WTC11 (cell line): Measurements from ENCODE around the gene CPPED1. TPM values are rescaled to one million over a fixed set of nuclear protein-coding genes. Genes with fewer than 3 reads are reported as not detected.

Experiments
- ATAC-seq: fragments of 200-7000 bp; cut with Tn5 transposase; 2 replicates; pipeline ENCODE4 v1.10.0; 2021; ENCODE audit warnings: mild to moderate bottlenecking, moderate library complexity
- CTCF ChIA-PET: fragments of 300-600 bp; sonication (Branson Sonifier 250); formaldehyde crosslinking; loops from one replicate; lab custom pipeline; 2021; ENCODE audit warnings: antibody characterized with exemption; lab: Charles Lee
- POLR2A ChIA-PET: fragments of 350-600 bp; sonication (Branson Sonifier 250); formaldehyde crosslinking; loops from one replicate; lab custom pipeline; 2021; ENCODE audit warnings: antibody characterized with exemption; lab: Charles Lee
- DNase-seq: peaks from one replicate; pipeline ENCODE4 v3.0.0; 2021; ENCODE audit warnings: low spot score
- H3K27ac Mint-ChIP-seq: 2 replicates; pipeline ENCODE4 v1.8.0; 2021; ENCODE audit warnings: mixed read lengths
- H3K27me3 Mint-ChIP-seq: 2 replicates; pipeline ENCODE4 v1.8.0; 2021; ENCODE audit warnings: low read depth, mild to moderate bottlenecking, moderate library complexity, mixed read lengths
- H3K36me3 Mint-ChIP-seq: 2 replicates; pipeline ENCODE4 v1.8.0; 2021; ENCODE audit warnings: mixed read lengths
- H3K4me1 Mint-ChIP-seq: 2 replicates; pipeline ENCODE4 v1.8.0; 2022; ENCODE audit warnings: mixed read lengths
- H3K4me3 Mint-ChIP-seq: 2 replicates; pipeline ENCODE4 v1.8.0; 2021; ENCODE audit warnings: mild to moderate bottlenecking, moderate library complexity, mixed read lengths
- H3K9me3 Mint-ChIP-seq: 2 replicates; pipeline ENCODE4 v1.8.0; 2021; ENCODE audit warnings: mixed read lengths
- AR ChIP-seq: fragments of 250-450 bp; sonication (Bioruptor Pico); IDR thresholded peaks from 2 replicates; pipeline ENCODE4 v1.9.0; 2021; ENCODE audit warnings: mild to moderate bottlenecking
- ARID4B ChIP-seq: sonication (generic); formaldehyde crosslinking; IDR thresholded peaks from 2 replicates; pipeline ENCODE4 v1.8.0; 2023; ENCODE audit warnings: missing genetic modification reagents, mild to moderate bottlenecking, borderline replicate concordance
- E2F4 ChIP-seq: sonication (generic); formaldehyde crosslinking; IDR thresholded peaks from 2 replicates; pipeline ENCODE4 v1.8.1; 2022; ENCODE audit warnings: low read depth, mild to moderate bottlenecking, moderate library complexity, missing genetic modification reagents, borderline replicate concordance
- ESRRA ChIP-seq: sonication (generic); formaldehyde crosslinking; IDR thresholded peaks from 2 replicates; pipeline ENCODE4 v1.8.1; 2022; ENCODE audit warnings: mild to moderate bottlenecking, missing genetic modification reagents, borderline replicate concordance
- GTF2I ChIP-seq: fragments of 250-450 bp; sonication (Bioruptor Pico); conservative IDR thresholded peaks from 2 replicates; pipeline ENCODE4 v1.4.0; 2021; ENCODE audit warnings: mild to moderate bottlenecking
- HMGA2 ChIP-seq: fragments of 250-450 bp; sonication (Bioruptor Pico); IDR thresholded peaks from 2 replicates; pipeline ENCODE4 v1.4.0; 2021; ENCODE audit warnings: mild to moderate bottlenecking, moderate library complexity
- HMGXB4 ChIP-seq: sonication (generic); formaldehyde crosslinking; IDR thresholded peaks from 2 replicates; pipeline ENCODE4 v1.8.1; 2023; ENCODE audit warnings: mild to moderate bottlenecking, moderate library complexity, missing genetic modification reagents
- IRF1 ChIP-seq: sonication (generic); formaldehyde crosslinking; IDR thresholded peaks from 2 replicates; pipeline ENCODE4 v1.8.0; 2023; ENCODE audit warnings: missing genetic modification reagents
- JAZF1 ChIP-seq: fragments of 250-450 bp; sonication (Bioruptor Pico); IDR thresholded peaks from 2 replicates; pipeline ENCODE4 v1.9.0; 2021; ENCODE audit warnings: moderate library complexity, mild to moderate bottlenecking, inconsistent platforms
- KAT7 ChIP-seq: sonication (generic); formaldehyde crosslinking; IDR thresholded peaks from 2 replicates; pipeline ENCODE4 v1.8.1; 2023; ENCODE audit warnings: missing genetic modification reagents, mild to moderate bottlenecking, borderline replicate concordance
- MYBL2 ChIP-seq: sonication (generic); formaldehyde crosslinking; IDR thresholded peaks from 2 replicates; pipeline ENCODE4 v1.8.1; 2023; ENCODE audit warnings: mild to moderate bottlenecking, moderate library complexity, missing genetic modification reagents
- SP1 ChIP-seq: sonication (generic); formaldehyde crosslinking; conservative IDR thresholded peaks from 2 replicates; pipeline ENCODE4 v1.8.1; 2022; ENCODE audit warnings: missing genetic modification reagents
- USF1 ChIP-seq: sonication (generic); formaldehyde crosslinking; IDR thresholded peaks from 2 replicates; pipeline ENCODE4 v1.8.0; 2022; ENCODE audit warnings: mild to moderate bottlenecking, missing genetic modification reagents
- ZBTB21 ChIP-seq: sonication (generic); formaldehyde crosslinking; IDR thresholded peaks from 2 replicates; pipeline ENCODE4 v1.8.1; 2023; ENCODE audit warnings: mild to moderate bottlenecking, missing genetic modification reagents, borderline replicate concordance
- ZNF138 ChIP-seq: sonication (generic); formaldehyde crosslinking; conservative IDR thresholded peaks from 2 replicates; pipeline ENCODE4 v1.8.1; 2022; ENCODE audit warnings: mild to moderate bottlenecking, moderate library complexity, missing genetic modification reagents
- ZNF317 ChIP-seq: sonication (generic); formaldehyde crosslinking; IDR thresholded peaks from 2 replicates; pipeline ENCODE4 v1.8.1; 2023; ENCODE audit warnings: low read depth, mild to moderate bottlenecking, moderate library complexity, missing genetic modification reagents, borderline replicate concordance
- ZNF416 ChIP-seq: fragments of 250-450 bp; sonication (Bioruptor Pico); IDR thresholded peaks from 2 replicates; pipeline ENCODE4 v1.9.0; 2021; ENCODE audit warnings: mild to moderate bottlenecking, inconsistent platforms
- total RNA-seq: library from RNA; stranded (reverse); gene quantifications from 3 replicates; pipeline ENCODE4 v1.2.3, GENCODE V29; 2021

CPPED1 gene
- total RNA-seq, 1 experiment from 2014 or later = 8.8 TPM

GRCh38 chr16:12833926-12834325 lies 30.2 kb upstream of the CPPED1 start:
- TF ChIP-seq ARID4B (CRISPR knock-in tag) (no peak), ZNF317 (no peak), GTF2I (CRISPR knock-in tag) (no peak), JAZF1 (CRISPR knock-in tag) (no peak), MYBL2 (CRISPR knock-in tag) (no peak), IRF1 (CRISPR knock-in tag) (no peak), KAT7 (no peak), E2F4 (CRISPR knock-in tag) (no peak), AR (CRISPR knock-in tag) (no peak), ZNF416 (CRISPR knock-in tag) (no peak), HMGXB4 (CRISPR knock-in tag) (no peak), SP1 (CRISPR knock-in tag) (no peak), ZNF138 (CRISPR knock-in tag) (no peak), ZBTB21 (CRISPR knock-in tag) (no peak), ESRRA (CRISPR knock-in tag) (no peak), USF1 (CRISPR knock-in tag) (no peak), HMGA2 (CRISPR knock-in tag) (no peak)
- ChIA-PET POLR2A (no interaction called here), CTCF (no interaction called here)
- Mint-ChIP-seq H3K9me3 (peaks cover 16% of the 10 kb centered on the region), H3K4me1 (no peaks in the 10 kb centered on the region), H3K36me3 (no peaks in the 10 kb centered on the region; the same call in 1 of the 2 replicates), H3K27ac (no peak overlapping the region), H3K4me3 (no peak overlapping the region), H3K27me3 (no peaks in the 10 kb centered on the region)
- peak; percentile 23 for DNase-seq
- ATAC-seq = peak; percentile 72
